Endothelial cell of umbilical vein (primary cell): ENCODE results near the gene BRAT1. TPM values are rescaled to one million over a fixed set of nuclear protein-coding genes. Genes with fewer than 3 reads are reported as not detected.

ENCODE experiments used
- BruUV-seq: library from RNA; stranded (reverse); fragments of 400-500 nt; replicated peaks from 2 replicates; lab custom pipeline; 2021; lab: Mats Ljungman, UMichigan
- CTCF ChIA-PET: fragments of 300-600, 350-600 bp; sonication (Branson Sonifier 250); formaldehyde crosslinking; loops from one replicate; lab custom pipeline; 2021; ENCODE audit warnings: antibody characterized with exemption, inconsistent platforms; lab: Charles Lee
- POLR2A ChIA-PET: fragments of 300-600, 350-600 bp; sonication (Branson Sonifier 250); formaldehyde crosslinking; loops from one replicate; lab custom pipeline; 2021; ENCODE audit warnings: antibody characterized with exemption, inconsistent platforms; lab: Charles Lee
- DNase-seq: peaks from one replicate; pipeline ENCODE4 v3.0.0-alpha.2; 2011; ENCODE audit warnings: low read depth, low spot score
- FAIRE-seq: peaks from 2 replicates; lab custom pipeline; 2011; peaks lifted over from hg19 to GRCh38; lab: Jason Lieb, UNC
- H2AFZ ChIP-seq: 2 replicates; pipeline ENCODE4 v1.6.0; 2012; ENCODE audit warnings: low read depth, low read length, control low read depth, inconsistent platforms
- H3K27ac ChIP-seq: 2 replicates; pipeline ENCODE4 v1.5.1; 2011; ENCODE audit warnings: low read depth, mild to moderate bottlenecking, control low read depth, low read length, moderate library complexity; ENCODE audit not compliant: insufficient read depth
- H3K27me3 ChIP-seq, 2 experiments: 2 replicates each; pipeline versions ENCODE4 v1.6.0 to v1.6.1; 2011; ENCODE audit warnings: low read length in 2 of 2, mixed read lengths in 1 of 2; ENCODE audit not compliant: control insufficient read depth in 2 of 2, insufficient read depth in 2 of 2
- H3K36me3 ChIP-seq, 2 experiments: 2 replicates in 1 of 2; 3 replicates in 1 of 2; pipeline ENCODE4 v1.5.1; 2011; ENCODE audit warnings: low read length in 2 of 2, mild to moderate bottlenecking in 1 of 2, moderate library complexity in 1 of 2; ENCODE audit not compliant: control insufficient read depth in 2 of 2, insufficient read depth in 2 of 2; ENCODE audit errors: extremely low read depth in 1 of 2
- H3K4me1 ChIP-seq: 3 replicates; pipeline ENCODE4 v1.5.1; 2011; ENCODE audit warnings: mild to moderate bottlenecking, low read length; ENCODE audit not compliant: control insufficient read depth, insufficient read depth; ENCODE audit errors: extremely low read depth
- H3K4me2 ChIP-seq: 2 replicates; pipeline ENCODE4 v1.6.1; 2011; ENCODE audit warnings: low read length, control low read depth, mixed read lengths; ENCODE audit not compliant: insufficient read depth
- H3K4me3 ChIP-seq, 3 experiments: fragments of 200-600 bp in 1 of 3; sonication (generic), shearing (Covaris generic) in 1 of 3; replicated peaks in 1 of 3; 2 replicates each; pipeline ENCODE4 v1.5.1; 2011 to 2016; ENCODE audit warnings: control low read depth in 3 of 3, low read length in 3 of 3, mild to moderate bottlenecking in 2 of 3, inconsistent platforms in 1 of 3, low read depth in 1 of 3, moderate library complexity in 1 of 3; ENCODE audit not compliant: insufficient read depth in 1 of 3
- H3K79me2 ChIP-seq: 2 replicates; pipeline ENCODE4 v1.6.0; 2012; ENCODE audit warnings: low read length, inconsistent platforms; ENCODE audit not compliant: control insufficient read depth, insufficient read depth
- H3K9ac ChIP-seq: replicated peaks from 2 replicates; pipeline ENCODE3; 2011; ENCODE audit warnings: low read length, control low read depth; ENCODE audit not compliant: insufficient read depth; ENCODE audit errors: extremely low read depth
- H3K9me1 ChIP-seq: replicated peaks from 3 replicates; pipeline ENCODE4 v1.6.0; 2011; ENCODE audit warnings: mild to moderate bottlenecking, low read length; ENCODE audit not compliant: control insufficient read depth, insufficient read depth; ENCODE audit errors: extremely low read depth
- H3K9me3 ChIP-seq: replicated peaks from 2 replicates; pipeline ENCODE4 v1.5.1; 2012; ENCODE audit warnings: low read length, inconsistent platforms; ENCODE audit not compliant: control insufficient read depth, insufficient read depth
- H4K20me1 ChIP-seq: replicated peaks from 2 replicates; pipeline ENCODE3; 2011; ENCODE audit warnings: mild to moderate bottlenecking, low read length; ENCODE audit not compliant: control insufficient read depth, insufficient read depth; ENCODE audit errors: extremely low read depth
- EZH2 ChIP-seq: IDR thresholded peaks from 2 replicates; pipeline ENCODE4 v1.6.1; 2012; ENCODE audit warnings: borderline replicate concordance, low read depth, mild to moderate bottlenecking, moderate library complexity, low read length, inconsistent platforms; ENCODE audit not compliant: severe bottlenecking
- FOS ChIP-seq: IDR thresholded peaks from 2 replicates; pipeline ENCODE4 v1.6.1; 2011; ENCODE audit warnings: mild to moderate bottlenecking, low read length, moderate library complexity, borderline replicate concordance; ENCODE audit not compliant: insufficient read depth
- GATA2 ChIP-seq: IDR thresholded peaks from 2 replicates; pipeline ENCODE4 v1.7.0; 2011; ENCODE audit warnings: low read depth, mild to moderate bottlenecking, moderate library complexity, mixed read lengths, low read length; ENCODE audit not compliant: insufficient read length, insufficient read depth
- JUN ChIP-seq: IDR thresholded peaks from 2 replicates; pipeline ENCODE4 v1.6.1; 2011; ENCODE audit warnings: borderline replicate concordance, low read depth; ENCODE audit not compliant: insufficient read length, insufficient read depth
- MYC ChIP-seq: IDR thresholded peaks from one replicate; pipeline ENCODE4 v1.6.1; 2011; ENCODE audit warnings: mild to moderate bottlenecking, low read depth, low read length
- POLR2A ChIP-seq: IDR thresholded peaks from 2 replicates; pipeline ENCODE4 v1.6.1; 2012; ENCODE audit warnings: low read depth, mild to moderate bottlenecking, control low read depth, low read length
- POLR2AphosphoS5 ChIP-seq: IDR thresholded peaks from 2 replicates; pipeline ENCODE4 v1.6.1; 2012; ENCODE audit warnings: low read depth, mild to moderate bottlenecking, control low read depth, low read length, moderate library complexity; ENCODE audit not compliant: insufficient read depth
- dilution Hi-C: fragments of 300-500 bp; cut with MboI; formaldehyde crosslinking; loops from one replicate; pipeline ENCODE4 v1.15.0; 2019; ENCODE audit warnings: low sequenced_read_pairs; ENCODE audit not compliant: extremely low pct_ligation_motif_present
- intact Hi-C: fragments of 100-400 bp; cut with micrococcal nuclease; formaldehyde crosslinking; loops from one replicate; pipeline ENCODE4 v1.10.0; 2022
- polyA plus RNA-seq, 4 experiments: library from polyadenylated mRNA; depleted of rRNA in 3 of 4; stranded (reverse) in 3 of 4; unstranded in 1 of 4; fragments of >200 nt; gene quantifications; 2 replicates each; pipeline versions ENCODE4 v1.2.1 to v1.2.3, GENCODE V29; 2011 to 2012; ENCODE audit warnings: missing spikeins in 1 of 4
- total RNA-seq: library from RNA; stranded (reverse); gene quantifications from 2 replicates; pipeline ENCODE4 v1.2.3, GENCODE V29; 2021
- TF ChIP-seq, protein P1 (sequence below), 2 donors: IDR thresholded peaks; 1 replicate in 1 of 2; 2 replicates in 1 of 2; pipeline ENCODE4 v1.5.1; 2011; ENCODE audit warnings: low read length in 2 of 2, mild to moderate bottlenecking in 2 of 2, moderate library complexity in 2 of 2, control low read depth in 1 of 2, inconsistent platforms in 1 of 2, low read depth in 1 of 2; ENCODE audit not compliant: insufficient read depth in 1 of 2; ENCODE audit errors: extremely low read depth in 1 of 2
- TF ChIP-seq, protein P2 (sequence below): IDR thresholded peaks from 2 replicates; pipeline ENCODE4 v1.6.1; 2011; ENCODE audit not compliant: insufficient read depth, insufficient read length

Gene BRAT1
- total and polyA plus RNA-seq, 2 donors (not counting 3 experiments of a cell fraction or from before 2014, with no cell fraction given): 31.1 to 31.6 TPM

DNA sequence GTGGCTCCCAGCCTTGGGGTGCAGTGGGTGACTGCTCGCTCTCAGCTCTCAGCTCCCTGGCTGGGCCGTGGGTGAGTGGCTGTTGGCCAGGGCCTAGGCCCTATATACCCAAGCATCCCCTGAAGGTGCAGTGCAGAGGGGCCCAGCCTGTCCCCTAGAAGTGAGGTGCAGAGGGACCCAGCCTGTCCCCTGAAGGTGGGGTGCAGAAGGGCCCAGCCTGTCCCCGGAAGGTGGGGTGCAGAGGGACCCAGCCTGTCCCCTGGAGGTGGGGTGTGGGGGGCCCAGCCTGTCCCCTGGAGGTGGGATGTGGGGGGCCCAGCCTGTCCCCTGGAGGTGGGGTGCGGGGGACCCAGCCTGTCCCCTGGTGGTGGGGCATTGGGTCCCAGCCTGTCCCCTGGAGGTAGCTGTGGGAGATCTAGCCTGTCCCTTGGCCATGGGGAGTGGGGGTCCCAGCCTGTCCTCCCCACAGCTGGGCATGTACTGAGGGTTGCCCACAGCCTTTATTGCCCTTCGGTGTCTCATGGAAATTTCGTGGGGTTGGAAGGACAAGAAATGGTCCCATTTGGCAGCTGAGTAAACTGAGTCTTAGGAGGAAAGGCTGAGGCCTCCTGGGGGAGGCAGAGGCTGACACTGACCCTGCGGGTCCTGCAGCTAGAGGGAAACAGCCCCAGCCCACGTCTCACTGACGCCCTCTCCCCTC lies 53.2 kb downstream of the BRAT1 start:
- no peaks in the 10 kb centered on the region for H3K4me1 ChIP-seq
- TF ChIP-seq GATA2: no peak
- TF ChIP-seq MYC: no peak
- TF ChIP-seq JUN: no peak
- TF ChIP-seq FOS: no peak
- TF ChIP-seq POLR2AphosphoS5: no peak
- TF ChIP-seq, protein P1, sequence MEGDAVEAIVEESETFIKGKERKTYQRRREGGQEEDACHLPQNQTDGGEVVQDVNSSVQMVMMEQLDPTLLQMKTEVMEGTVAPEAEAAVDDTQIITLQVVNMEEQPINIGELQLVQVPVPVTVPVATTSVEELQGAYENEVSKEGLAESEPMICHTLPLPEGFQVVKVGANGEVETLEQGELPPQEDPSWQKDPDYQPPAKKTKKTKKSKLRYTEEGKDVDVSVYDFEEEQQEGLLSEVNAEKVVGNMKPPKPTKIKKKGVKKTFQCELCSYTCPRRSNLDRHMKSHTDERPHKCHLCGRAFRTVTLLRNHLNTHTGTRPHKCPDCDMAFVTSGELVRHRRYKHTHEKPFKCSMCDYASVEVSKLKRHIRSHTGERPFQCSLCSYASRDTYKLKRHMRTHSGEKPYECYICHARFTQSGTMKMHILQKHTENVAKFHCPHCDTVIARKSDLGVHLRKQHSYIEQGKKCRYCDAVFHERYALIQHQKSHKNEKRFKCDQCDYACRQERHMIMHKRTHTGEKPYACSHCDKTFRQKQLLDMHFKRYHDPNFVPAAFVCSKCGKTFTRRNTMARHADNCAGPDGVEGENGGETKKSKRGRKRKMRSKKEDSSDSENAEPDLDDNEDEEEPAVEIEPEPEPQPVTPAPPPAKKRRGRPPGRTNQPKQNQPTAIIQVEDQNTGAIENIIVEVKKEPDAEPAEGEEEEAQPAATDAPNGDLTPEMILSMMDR (IDR thresholded peaks at IDR 0.05; ENCODE audit: extremely low read depth in 1 of 2, insufficient read depth in 1 of 2, low read depth in 1 of 2, low read length in 2 of 2): no peak
- TF ChIP-seq POLR2A: no peak
- TF ChIP-seq, protein P2, sequence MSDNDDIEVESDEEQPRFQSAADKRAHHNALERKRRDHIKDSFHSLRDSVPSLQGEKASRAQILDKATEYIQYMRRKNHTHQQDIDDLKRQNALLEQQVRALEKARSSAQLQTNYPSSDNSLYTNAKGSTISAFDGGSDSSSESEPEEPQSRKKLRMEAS: no peak
- no peak for TF ChIP-seq EZH2
- no peak for FAIRE-seq
- H3K27me3 ChIP-seq: no peaks in the 10 kb centered on the region
- ChIA-PET CTCF (interaction anchor here (0.6 to 1.2 kb wide), 3 partner anchors 9 to 103 kb away, joined by 3 to 4 read pairs (median 4); no protein-coding TSS in a partner anchor), POLR2A (no interaction called here)
- H2AFZ ChIP-seq: no peak overlapping the region
- H3K9me1 ChIP-seq: no peaks in the 10 kb centered on the region
- dilution Hi-C loops (no loop called here), intact Hi-C loops (no loop called here)
- H3K36me3 ChIP-seq: no peaks in the 10 kb centered on the region
- no peaks in the 10 kb centered on the region for H3K9me3 ChIP-seq
- H3K9ac ChIP-seq: no peak overlapping the region
- DNase-seq: no peak
- H4K20me1 ChIP-seq: no peaks in the 10 kb centered on the region
- no peak overlapping the region for H3K4me2 ChIP-seq
- no TSS peak for BruUV-seq
- H3K79me2 ChIP-seq: no peaks in the 10 kb centered on the region
- H3K4me3 ChIP-seq: no peak overlapping the region
- no peak overlapping the region for H3K27ac ChIP-seq
